Right lobe of liver (tissue), 4 donors: Measurements from ENCODE around the gene FOXA1.

Source experiments
- POLR2A ChIP-seq: fragments of 450-650 bp; IDR thresholded peaks from one replicate; pipeline ENCODE4 v1.6.1; 2017; ENCODE audit warnings: antibody characterized with exemption, mild to moderate bottlenecking
- TF ChIP-seq, protein P1 (sequence below), 4 donors: fragments of 200-600 bp in 3 of 4; fragments of 450-650 bp in 1 of 4; IDR thresholded peaks; one replicate each; pipeline versions ENCODE4 v1.5.1 to v1.8.0; 2016 to 2022; ENCODE audit warnings: antibody characterized with exemption in 4 of 4, mild to moderate bottlenecking in 2 of 4
- donor health status: DM: no; HTN: no; CAD: no.
- donor health status: DM: no; HTN: no; CAD: no.
- donor health status: DM: no; HTN: yes; CAD: no.

DNA sequence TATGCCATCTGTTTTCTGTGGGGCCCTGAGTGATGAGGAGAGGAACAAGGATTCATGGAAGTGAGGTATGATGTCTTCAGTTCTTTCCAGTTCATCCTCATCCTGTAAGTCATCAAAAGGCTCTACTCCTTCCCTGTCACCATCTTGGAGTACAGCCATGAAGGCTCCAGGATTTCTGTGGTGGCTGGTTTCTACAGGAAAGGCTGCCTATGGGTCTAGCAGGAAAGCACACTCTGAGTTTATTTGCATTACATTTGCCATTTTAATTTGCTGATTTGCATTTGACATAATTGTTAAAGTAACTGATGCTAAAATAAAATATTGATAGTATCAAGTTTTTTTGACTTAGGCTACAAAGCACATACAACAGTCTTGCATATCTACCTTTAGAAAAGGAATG is 11.6 kb upstream of the FOXA1 start:
- TF ChIP-seq, protein P1, sequence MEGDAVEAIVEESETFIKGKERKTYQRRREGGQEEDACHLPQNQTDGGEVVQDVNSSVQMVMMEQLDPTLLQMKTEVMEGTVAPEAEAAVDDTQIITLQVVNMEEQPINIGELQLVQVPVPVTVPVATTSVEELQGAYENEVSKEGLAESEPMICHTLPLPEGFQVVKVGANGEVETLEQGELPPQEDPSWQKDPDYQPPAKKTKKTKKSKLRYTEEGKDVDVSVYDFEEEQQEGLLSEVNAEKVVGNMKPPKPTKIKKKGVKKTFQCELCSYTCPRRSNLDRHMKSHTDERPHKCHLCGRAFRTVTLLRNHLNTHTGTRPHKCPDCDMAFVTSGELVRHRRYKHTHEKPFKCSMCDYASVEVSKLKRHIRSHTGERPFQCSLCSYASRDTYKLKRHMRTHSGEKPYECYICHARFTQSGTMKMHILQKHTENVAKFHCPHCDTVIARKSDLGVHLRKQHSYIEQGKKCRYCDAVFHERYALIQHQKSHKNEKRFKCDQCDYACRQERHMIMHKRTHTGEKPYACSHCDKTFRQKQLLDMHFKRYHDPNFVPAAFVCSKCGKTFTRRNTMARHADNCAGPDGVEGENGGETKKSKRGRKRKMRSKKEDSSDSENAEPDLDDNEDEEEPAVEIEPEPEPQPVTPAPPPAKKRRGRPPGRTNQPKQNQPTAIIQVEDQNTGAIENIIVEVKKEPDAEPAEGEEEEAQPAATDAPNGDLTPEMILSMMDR (IDR thresholded peaks at IDR 0.05) = no peak
- TF ChIP-seq POLR2A = no peak
